IMR-90 (cell line): ENCODE measurements around the gene NAA50.

Source experiments
- BHLHE40 ChIP-seq: fragments of 150-350 bp; IDR thresholded peaks from 2 replicates; pipeline ENCODE4 v1.6.1; 2016; ENCODE audit warnings: mild to moderate bottlenecking, low read depth, low read length
- CEBPB ChIP-seq: IDR thresholded peaks from 2 replicates; pipeline ENCODE4 v1.6.1; 2012; ENCODE audit warnings: low read depth, low read length, improper control_type of control experiment
- CTCF ChIP-seq: conservative IDR thresholded peaks from 2 replicates; pipeline ENCODE4 v1.5.1; 2012; ENCODE audit warnings: mild to moderate bottlenecking, low read depth, low read length, improper control_type of control experiment
- MAFK ChIP-seq: IDR thresholded peaks from 2 replicates; pipeline ENCODE4 v1.6.1; 2012; ENCODE audit warnings: low read depth, low read length, improper control_type of control experiment
- MAZ ChIP-seq: IDR thresholded peaks from 2 replicates; pipeline ENCODE4 v1.6.1; 2012; ENCODE audit warnings: low read depth, mild to moderate bottlenecking, low read length, improper control_type of control experiment, moderate library complexity, borderline replicate concordance
- MXI1 ChIP-seq: IDR thresholded peaks from 2 replicates; pipeline ENCODE4 v1.6.1; 2012; ENCODE audit warnings: low read depth, mild to moderate bottlenecking, low read length, moderate library complexity, borderline replicate concordance
- POLR2A ChIP-seq: IDR thresholded peaks from 2 replicates; pipeline ENCODE4 v1.6.1; 2012; ENCODE audit warnings: mild to moderate bottlenecking, low read depth, low read length
- RFX5 ChIP-seq: IDR thresholded peaks from 2 replicates; pipeline ENCODE4 v1.8.0; 2012; ENCODE audit warnings: low read depth, mild to moderate bottlenecking, low read length, moderate library complexity
- SMC3 ChIP-seq: fragments of 150-350 bp; IDR thresholded peaks from 2 replicates; pipeline ENCODE4 v1.6.1; 2016; ENCODE audit warnings: low read depth, mild to moderate bottlenecking, antibody characterized with exemption, low read length, moderate library complexity
- TF ChIP-seq, protein P1 (sequence below): fragments of 150-350 bp; IDR thresholded peaks from 2 replicates; pipeline ENCODE4 v1.6.1; 2017; ENCODE audit warnings: mild to moderate bottlenecking, antibody characterized with exemption, low read length, low read depth

- TF ChIP-seq CEBPB (no peak), CTCF (no peak), BHLHE40 (no peak), POLR2A (no peak), MXI1 (no peak), RFX5 (no peak), MAFK (no peak), SMC3 (no peak), MAZ (no peak)
- TF ChIP-seq, protein P1, sequence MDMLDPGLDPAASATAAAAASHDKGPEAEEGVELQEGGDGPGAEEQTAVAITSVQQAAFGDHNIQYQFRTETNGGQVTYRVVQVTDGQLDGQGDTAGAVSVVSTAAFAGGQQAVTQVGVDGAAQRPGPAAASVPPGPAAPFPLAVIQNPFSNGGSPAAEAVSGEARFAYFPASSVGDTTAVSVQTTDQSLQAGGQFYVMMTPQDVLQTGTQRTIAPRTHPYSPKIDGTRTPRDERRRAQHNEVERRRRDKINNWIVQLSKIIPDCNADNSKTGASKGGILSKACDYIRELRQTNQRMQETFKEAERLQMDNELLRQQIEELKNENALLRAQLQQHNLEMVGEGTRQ = no peak
These were observed 18.6 kb upstream of the NAA50 start for GRCh38 chr3:113764698-113765097.
